Keratinocyte (primary cell): Measurements from ENCODE around the gene ASIC2. TPM values are rescaled to one million over a fixed set of nuclear protein-coding genes. Genes with fewer than 3 reads are reported as not detected.

ENCODE experiments used
- DNase-seq: peaks from one replicate; pipeline ENCODE4 v3.0.0-alpha.2; 2011; ENCODE audit warnings: low read depth, missing footprints, low spot score
- FAIRE-seq: peaks from 2 replicates; lab custom pipeline; 2011; peaks lifted over from hg19 to GRCh38; lab: Jason Lieb, UNC
- H2AFZ ChIP-seq: 2 replicates; pipeline ENCODE4 v1.6.0; 2012; ENCODE audit warnings: low read length, control low read depth, inconsistent platforms; ENCODE audit not compliant: control insufficient read depth
- H3K27ac ChIP-seq: 2 replicates; pipeline ENCODE4 v1.5.1; 2011; ENCODE audit warnings: low read length; ENCODE audit not compliant: control insufficient read depth, insufficient read depth
- H3K27me3 ChIP-seq: 3 replicates; pipeline ENCODE4 v1.6.0; 2011; ENCODE audit warnings: low read length; ENCODE audit not compliant: control insufficient read depth, insufficient read depth; ENCODE audit errors: extremely low read depth
- H3K36me3 ChIP-seq, 2 experiments: 2 replicates in 1 of 2; 3 replicates in 1 of 2; pipeline ENCODE4 v1.5.1; 2011; ENCODE audit warnings: low read length in 2 of 2, mild to moderate bottlenecking in 1 of 2; ENCODE audit not compliant: control insufficient read depth in 2 of 2, insufficient read depth in 2 of 2; ENCODE audit errors: extremely low read depth in 1 of 2
- H3K4me1 ChIP-seq: 3 replicates; pipeline ENCODE4 v1.5.1; 2011; ENCODE audit warnings: low read length; ENCODE audit not compliant: control insufficient read depth, insufficient read depth; ENCODE audit errors: extremely low read depth
- H3K4me2 ChIP-seq: 3 replicates; pipeline ENCODE4 v1.6.0; 2011; ENCODE audit warnings: low read depth, low read length; ENCODE audit not compliant: control insufficient read depth, insufficient read depth; ENCODE audit errors: extremely low read depth
- H3K4me3 ChIP-seq, 3 experiments: fragments of 200-600 bp in 1 of 3; sonication (generic) in 1 of 3; 2 replicates in 2 of 3; 3 replicates in 1 of 3; pipeline ENCODE4 v1.5.1; 2011 to 2016; ENCODE audit warnings: low read length in 3 of 3, mild to moderate bottlenecking in 3 of 3, control low read depth in 2 of 3, inconsistent platforms in 1 of 3, low read depth in 1 of 3, mixed read lengths in 1 of 3, mixed run types in 1 of 3, moderate library complexity in 1 of 3; ENCODE audit not compliant: control insufficient read depth in 2 of 3, insufficient read depth in 2 of 3; ENCODE audit errors: extremely low read depth in 1 of 3
- H3K79me2 ChIP-seq: 2 replicates; pipeline ENCODE4 v1.6.0; 2012; ENCODE audit warnings: low read length; ENCODE audit not compliant: control insufficient read depth, insufficient read depth
- H3K9ac ChIP-seq: 3 replicates; pipeline ENCODE4 v1.6.0; 2011; ENCODE audit warnings: low read length; ENCODE audit not compliant: control insufficient read depth, insufficient read depth; ENCODE audit errors: extremely low read depth
- H3K9me1 ChIP-seq: 3 replicates; pipeline ENCODE4 v1.6.0; 2011; ENCODE audit warnings: low read length; ENCODE audit not compliant: control insufficient read depth, insufficient read depth; ENCODE audit errors: extremely low read depth
- H3K9me3 ChIP-seq: 2 replicates; pipeline ENCODE4 v1.5.1; 2012; ENCODE audit warnings: low read depth, low read length; ENCODE audit not compliant: control insufficient read depth
- H4K20me1 ChIP-seq: 3 replicates; pipeline ENCODE4 v1.6.0; 2011; ENCODE audit warnings: low read length; ENCODE audit not compliant: control insufficient read depth, insufficient read depth; ENCODE audit errors: extremely low read depth
- EZH2 ChIP-seq: IDR thresholded peaks from one replicate; pipeline ENCODE4 v1.6.1; 2012; ENCODE audit warnings: inconsistent platforms, mild to moderate bottlenecking, low read length, moderate library complexity
- dilution Hi-C: fragments of 300-500 bp; cut with MboI; formaldehyde crosslinking; loops from one replicate; pipeline ENCODE4 v1.7.0; 2020; ENCODE audit warnings: low sequenced_read_pairs; ENCODE audit not compliant: extremely low pct_ligation_motif_present
- polyA plus RNA-seq, 5 experiments: library from polyadenylated mRNA; depleted of rRNA in 3 of 5; stranded (reverse) in 3 of 5; stranded (forward) in 1 of 5; unstranded in 1 of 5; fragments of >200 nt; gene quantifications; 1 replicate in 1 of 5; 2 replicates in 3 of 5; 3 replicates in 1 of 5; pipeline versions ENCODE4 v1.2.1 to v1.2.3, GENCODE V29; 2011 to 2012; ENCODE audit warnings: missing spikeins in 2 of 5, low read depth in 1 of 5, low replicate concordance in 1 of 5
- TF ChIP-seq, protein P1 (sequence below), 3 experiments: IDR thresholded peaks in 1 of 3; conservative IDR thresholded peaks in 1 of 3; optimal IDR thresholded peaks in 1 of 3; 2 replicates in 2 of 3; 3 replicates in 1 of 3; pipeline versions ENCODE3 to v1.5.1; 2011; ENCODE audit warnings: low read length in 3 of 3, mild to moderate bottlenecking in 3 of 3, moderate library complexity in 2 of 3, control low read depth in 1 of 3, inconsistent platforms in 1 of 3; ENCODE audit not compliant: insufficient read depth in 2 of 3; ENCODE audit errors: extremely low read depth in 1 of 3

Gene ASIC2
- polyA plus RNA-seq, 1 donor (not counting 4 experiments of a cell fraction or from before 2014, with no cell fraction given) = not detected

DNA sequence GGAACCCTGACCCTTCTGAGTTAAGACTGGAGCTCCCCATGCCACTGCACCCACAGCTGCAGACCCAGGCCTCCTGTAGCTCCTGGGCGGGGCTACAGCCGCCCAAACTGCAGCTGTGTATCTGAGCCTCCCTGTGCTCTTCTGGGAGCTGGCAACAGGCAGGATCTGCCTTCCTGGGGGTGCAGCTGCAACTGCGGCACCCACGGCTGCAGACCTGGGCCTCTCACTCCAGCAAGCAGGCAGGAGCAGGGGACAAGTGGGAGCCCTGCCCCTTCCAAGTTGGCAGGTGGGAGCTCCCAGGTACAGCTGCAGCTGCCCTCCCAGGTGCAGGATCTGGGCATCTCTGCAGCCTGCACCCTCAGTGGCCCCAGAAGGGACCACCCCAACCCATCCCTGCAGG lies 259.9 kb downstream of the ASIC2 start:
- no peak for DNase-seq

DNA sequence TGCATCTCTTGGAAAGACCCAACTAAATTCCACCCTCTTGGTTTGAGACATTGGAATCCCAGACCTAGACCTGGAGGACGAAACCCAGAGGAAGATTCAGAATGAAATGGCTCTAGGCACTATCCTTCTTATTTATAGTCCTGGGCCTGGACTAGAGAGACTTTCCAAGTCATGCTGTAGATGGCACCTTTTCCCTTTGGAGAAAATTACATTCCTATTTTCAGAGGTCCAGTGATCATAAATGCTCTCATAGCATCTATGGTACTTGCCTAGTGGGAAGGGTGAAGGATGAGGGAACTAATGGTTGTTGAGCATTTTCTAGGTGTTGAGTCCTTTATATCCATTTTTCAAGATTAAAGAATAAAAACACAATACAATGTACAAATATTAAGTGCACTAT lies 264.3 kb downstream of the ASIC2 start:
- DNase-seq (no peak), FAIRE-seq (no peak)
- Histone ChIP-seq H2AFZ (no peak overlapping the region), H3K79me2 (no peaks in the 10 kb centered on the region), H3K9me3 (no peaks in the 10 kb centered on the region), H3K36me3 (no peaks in the 10 kb centered on the region), H4K20me1 (no peaks in the 10 kb centered on the region), H3K9me1 (no peaks in the 10 kb centered on the region), H3K9ac (no peak overlapping the region), H3K27me3 (peaks cover 4% of the 10 kb centered on the region), H3K4me1 (no peaks in the 10 kb centered on the region), H3K4me2 (no peak overlapping the region), H3K4me3 (no peak overlapping the region), H3K27ac (no peak overlapping the region)
- TF ChIP-seq, protein P1, sequence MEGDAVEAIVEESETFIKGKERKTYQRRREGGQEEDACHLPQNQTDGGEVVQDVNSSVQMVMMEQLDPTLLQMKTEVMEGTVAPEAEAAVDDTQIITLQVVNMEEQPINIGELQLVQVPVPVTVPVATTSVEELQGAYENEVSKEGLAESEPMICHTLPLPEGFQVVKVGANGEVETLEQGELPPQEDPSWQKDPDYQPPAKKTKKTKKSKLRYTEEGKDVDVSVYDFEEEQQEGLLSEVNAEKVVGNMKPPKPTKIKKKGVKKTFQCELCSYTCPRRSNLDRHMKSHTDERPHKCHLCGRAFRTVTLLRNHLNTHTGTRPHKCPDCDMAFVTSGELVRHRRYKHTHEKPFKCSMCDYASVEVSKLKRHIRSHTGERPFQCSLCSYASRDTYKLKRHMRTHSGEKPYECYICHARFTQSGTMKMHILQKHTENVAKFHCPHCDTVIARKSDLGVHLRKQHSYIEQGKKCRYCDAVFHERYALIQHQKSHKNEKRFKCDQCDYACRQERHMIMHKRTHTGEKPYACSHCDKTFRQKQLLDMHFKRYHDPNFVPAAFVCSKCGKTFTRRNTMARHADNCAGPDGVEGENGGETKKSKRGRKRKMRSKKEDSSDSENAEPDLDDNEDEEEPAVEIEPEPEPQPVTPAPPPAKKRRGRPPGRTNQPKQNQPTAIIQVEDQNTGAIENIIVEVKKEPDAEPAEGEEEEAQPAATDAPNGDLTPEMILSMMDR (optimal IDR thresholded peaks at IDR 0.05 in 1 of 3, IDR thresholded peaks at IDR 0.05 in 1 of 3, conservative IDR thresholded peaks at IDR 0.05 in 1 of 3; ENCODE audit: extremely low read depth in 1 of 3, insufficient read depth in 2 of 3, low read length in 3 of 3) = no peak
- no peak for TF ChIP-seq EZH2
- dilution Hi-C loops = no loop called here

More for the DNA sequence above, 259.9 kb downstream of the ASIC2 start:
- TF ChIP-seq EZH2 = no peak
- TF ChIP-seq, protein P1 (optimal IDR thresholded peaks at IDR 0.05 in 1 of 3, IDR thresholded peaks at IDR 0.05 in 1 of 3, conservative IDR thresholded peaks at IDR 0.05 in 1 of 3; ENCODE audit: extremely low read depth in 1 of 3, insufficient read depth in 2 of 3, low read length in 3 of 3) = no peak
- Histone ChIP-seq H3K9ac (no peak overlapping the region), H3K4me2 (no peak overlapping the region), H3K27me3 (no peaks in the 10 kb centered on the region), H3K4me3 (no peak overlapping the region), H3K9me3 (no peaks in the 10 kb centered on the region), H2AFZ (no peak overlapping the region), H3K9me1 (no peaks in the 10 kb centered on the region), H4K20me1 (no peaks in the 10 kb centered on the region), H3K27ac (no peak overlapping the region), H3K79me2 (no peaks in the 10 kb centered on the region), H3K4me1 (no peaks in the 10 kb centered on the region), H3K36me3 (no peaks in the 10 kb centered on the region)
- FAIRE-seq = no peak
- dilution Hi-C loops = no loop called here
